Suprapubic skin (tissue), 4 donors: ENCODE measurements around the gene GATAD2A. TPM values are rescaled to one million over a fixed set of nuclear protein-coding genes. Genes with fewer than 3 reads are reported as not detected.

Experiments used
- DNase-seq, 2 donors: peaks; one replicate each; pipeline ENCODE4 v3.0.0-alpha.2; 2019; ENCODE audit warnings: low spot score in 2 of 2
- H3K27ac ChIP-seq: fragments of 200-600 bp; sonication (generic); one replicate; pipeline ENCODE4 v1.5.1; 2019
- H3K27me3 ChIP-seq: fragments of 200-600 bp; sonication (generic); one replicate; pipeline ENCODE4 v1.5.1; 2019
- H3K36me3 ChIP-seq: fragments of 200-600 bp; sonication (generic); one replicate; pipeline ENCODE4 v1.5.1; 2019
- H3K4me1 ChIP-seq: fragments of 200-600 bp; sonication (generic); one replicate; pipeline ENCODE4 v1.5.1; 2019
- H3K4me3 ChIP-seq: fragments of 200-600 bp; sonication (generic); one replicate; pipeline ENCODE4 v1.5.1; 2019; ENCODE audit warnings: mild to moderate bottlenecking
- H3K9me3 ChIP-seq: fragments of 200-600 bp; sonication (generic); one replicate; pipeline ENCODE4 v1.5.1; 2019
- EP300 ChIP-seq: sonication (generic); formaldehyde crosslinking; IDR thresholded peaks from one replicate; pipeline ENCODE4 v1.6.1; 2017; ENCODE audit warnings: antibody characterized with exemption
- POLR2A ChIP-seq, 2 donors: fragments of 450-650 bp; IDR thresholded peaks; one replicate each; pipeline ENCODE4 v1.6.1; 2017; ENCODE audit warnings: antibody characterized with exemption in 2 of 2, mild to moderate bottlenecking in 2 of 2, moderate library complexity in 2 of 2
- POLR2AphosphoS5 ChIP-seq, 3 donors: sonication (generic); formaldehyde crosslinking; IDR thresholded peaks; one replicate each; pipeline ENCODE4 v1.6.1; 2017; ENCODE audit warnings: antibody characterized with exemption in 3 of 3
- WGBS: methylation state at CpG from one replicate; pipeline ENCODE4 v1.1.5; 2018; 5-methylcytosine and 5-hydroxymethylcytosine counted together
- total RNA-seq, 4 donors: library from RNA; depleted of rRNA; stranded (reverse); fragments of >200 nt; gene quantifications; one replicate each; pipeline ENCODE4 v1.1.0, GENCODE V29; 2016
- TF ChIP-seq, protein P1 (sequence below), 2 donors: fragments of 200-600 bp in 1 of 2; fragments of 450-650 bp in 1 of 2; sonication (generic) in 1 of 2; IDR thresholded peaks; one replicate each; pipeline ENCODE4 v1.5.1; 2016 to 2019; ENCODE audit warnings: antibody characterized with exemption in 2 of 2, mild to moderate bottlenecking in 1 of 2, moderate library complexity in 1 of 2

The GATAD2A gene
- total RNA-seq, 4 donors from 2014 or later: 83.1 to 88.8 (median 86.4) TPM

DNA sequence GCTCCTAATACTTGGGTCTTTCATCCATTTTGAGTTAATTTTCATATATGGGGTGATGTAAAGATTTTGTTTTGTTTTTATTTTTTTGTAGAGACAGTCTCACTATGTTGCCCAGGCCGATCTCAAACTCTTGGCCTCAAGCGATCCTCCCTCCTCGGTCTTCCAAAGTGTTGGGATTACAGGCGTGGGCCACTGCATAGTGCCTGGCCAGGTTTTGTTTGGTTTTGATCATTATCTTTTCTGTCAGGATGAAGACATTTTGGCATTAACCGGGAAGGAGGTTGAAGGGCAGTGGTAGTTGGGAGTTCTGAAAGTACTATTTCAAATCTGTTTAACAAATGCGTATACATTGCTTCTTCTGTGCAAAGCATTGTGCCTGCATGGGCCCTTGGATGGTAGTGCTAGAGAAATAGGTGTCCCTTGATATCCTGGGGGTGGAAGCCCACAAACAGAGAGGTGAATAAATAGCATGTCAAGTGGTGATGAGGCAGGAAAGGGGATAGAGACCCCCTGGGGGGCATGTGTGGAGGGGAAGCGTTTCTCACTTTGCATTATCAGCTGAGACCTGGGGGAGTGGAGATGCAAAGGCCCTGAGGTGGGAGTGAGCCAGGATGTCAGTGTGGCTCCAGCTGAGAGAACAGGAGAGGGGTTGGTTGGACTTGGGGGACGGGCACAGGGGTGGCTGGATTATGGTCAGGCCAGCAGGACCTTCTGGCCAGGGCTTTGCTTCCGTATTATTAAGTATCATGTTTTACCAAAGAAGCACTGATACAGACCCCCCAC is 41.4 kb downstream of the GATAD2A start:
- Histone ChIP-seq H3K36me3 (no peaks in the 10 kb centered on the region), H3K4me3 (no peak overlapping the region), H3K9me3 (no peaks in the 10 kb centered on the region), H3K27me3 (no peaks in the 10 kb centered on the region), H3K27ac (no peak overlapping the region), H3K4me1 (peaks cover 28% of the 10 kb centered on the region)
- DNase-seq: no peak
- WGBS: 84% methylated on average over 9 of the region's 9 CpGs
- no peak for TF ChIP-seq POLR2AphosphoS5 (IDR thresholded peaks at IDR 0.05)
- TF ChIP-seq POLR2A (IDR thresholded peaks at IDR 0.05): no peak
- no peak for TF ChIP-seq EP300
- TF ChIP-seq, protein P1, sequence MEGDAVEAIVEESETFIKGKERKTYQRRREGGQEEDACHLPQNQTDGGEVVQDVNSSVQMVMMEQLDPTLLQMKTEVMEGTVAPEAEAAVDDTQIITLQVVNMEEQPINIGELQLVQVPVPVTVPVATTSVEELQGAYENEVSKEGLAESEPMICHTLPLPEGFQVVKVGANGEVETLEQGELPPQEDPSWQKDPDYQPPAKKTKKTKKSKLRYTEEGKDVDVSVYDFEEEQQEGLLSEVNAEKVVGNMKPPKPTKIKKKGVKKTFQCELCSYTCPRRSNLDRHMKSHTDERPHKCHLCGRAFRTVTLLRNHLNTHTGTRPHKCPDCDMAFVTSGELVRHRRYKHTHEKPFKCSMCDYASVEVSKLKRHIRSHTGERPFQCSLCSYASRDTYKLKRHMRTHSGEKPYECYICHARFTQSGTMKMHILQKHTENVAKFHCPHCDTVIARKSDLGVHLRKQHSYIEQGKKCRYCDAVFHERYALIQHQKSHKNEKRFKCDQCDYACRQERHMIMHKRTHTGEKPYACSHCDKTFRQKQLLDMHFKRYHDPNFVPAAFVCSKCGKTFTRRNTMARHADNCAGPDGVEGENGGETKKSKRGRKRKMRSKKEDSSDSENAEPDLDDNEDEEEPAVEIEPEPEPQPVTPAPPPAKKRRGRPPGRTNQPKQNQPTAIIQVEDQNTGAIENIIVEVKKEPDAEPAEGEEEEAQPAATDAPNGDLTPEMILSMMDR (IDR thresholded peaks at IDR 0.05): no peak

DNA sequence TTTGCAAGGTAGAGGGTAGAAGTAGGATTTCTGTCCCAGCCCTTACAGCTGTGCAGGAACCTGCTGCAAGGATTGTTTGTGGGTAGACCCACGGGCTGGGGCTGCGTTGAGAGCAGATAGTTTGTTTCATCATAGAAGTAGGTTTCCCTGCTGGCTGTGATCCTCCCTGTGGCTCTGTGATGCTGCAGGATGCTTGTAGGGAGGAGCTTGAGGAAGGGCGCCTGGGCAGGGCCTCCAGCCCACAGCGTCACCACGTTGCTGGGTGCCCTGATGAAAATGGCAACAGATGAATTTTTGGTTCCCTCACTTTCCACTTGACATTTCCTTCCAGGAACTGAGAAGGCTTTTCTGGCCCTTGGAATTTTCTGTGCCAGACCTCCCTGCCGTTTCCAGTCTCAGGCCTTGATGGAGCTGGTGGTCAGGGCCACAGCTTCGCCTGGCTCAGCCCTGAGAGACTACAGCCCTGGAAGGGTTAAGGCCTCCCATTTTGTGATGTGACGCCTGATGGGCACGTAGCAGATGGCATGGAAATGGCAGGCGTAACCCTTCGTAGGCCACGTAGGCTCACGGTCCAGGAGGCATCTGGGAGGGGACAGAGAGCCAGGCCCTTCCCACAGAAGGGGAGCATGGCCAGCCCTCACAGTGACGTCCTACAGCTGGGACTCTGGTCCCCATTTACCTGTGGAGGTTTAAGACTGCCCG is 42.2 kb downstream of the GATAD2A start:
- TF ChIP-seq EP300: no peak
- no peak for TF ChIP-seq POLR2A (IDR thresholded peaks at IDR 0.05)
- TF ChIP-seq POLR2AphosphoS5 (IDR thresholded peaks at IDR 0.05): no peak
- TF ChIP-seq, protein P1 (IDR thresholded peaks at IDR 0.05): no peak
- no peak for DNase-seq
- Histone ChIP-seq H3K27ac (no peak overlapping the region), H3K4me3 (no peak overlapping the region), H3K4me1 (peaks cover 32% of the 10 kb centered on the region), H3K9me3 (no peaks in the 10 kb centered on the region), H3K27me3 (no peaks in the 10 kb centered on the region), H3K36me3 (no peaks in the 10 kb centered on the region)
- WGBS: 53% methylated on average over 9 of the region's 15 CpGs

- Histone ChIP-seq H3K27ac (no peak overlapping the region), H3K36me3 (no peaks in the 10 kb centered on the region), H3K9me3 (no peaks in the 10 kb centered on the region), H3K4me3 (no peak overlapping the region), H3K4me1 (peaks cover 32% of the 10 kb centered on the region), H3K27me3 (no peaks in the 10 kb centered on the region)
- no peak for TF ChIP-seq EP300
- TF ChIP-seq POLR2AphosphoS5 (IDR thresholded peaks at IDR 0.05): no peak
- TF ChIP-seq, protein P1 (IDR thresholded peaks at IDR 0.05): no peak
- no peak for TF ChIP-seq POLR2A (IDR thresholded peaks at IDR 0.05)
- DNase-seq: no peak
- 88% methylated on average over 6 of the region's 8 CpGs for WGBS
Observed at GRCh38 chr19:19448238-19448544, 42.7 kb downstream of the GATAD2A start.

DNA sequence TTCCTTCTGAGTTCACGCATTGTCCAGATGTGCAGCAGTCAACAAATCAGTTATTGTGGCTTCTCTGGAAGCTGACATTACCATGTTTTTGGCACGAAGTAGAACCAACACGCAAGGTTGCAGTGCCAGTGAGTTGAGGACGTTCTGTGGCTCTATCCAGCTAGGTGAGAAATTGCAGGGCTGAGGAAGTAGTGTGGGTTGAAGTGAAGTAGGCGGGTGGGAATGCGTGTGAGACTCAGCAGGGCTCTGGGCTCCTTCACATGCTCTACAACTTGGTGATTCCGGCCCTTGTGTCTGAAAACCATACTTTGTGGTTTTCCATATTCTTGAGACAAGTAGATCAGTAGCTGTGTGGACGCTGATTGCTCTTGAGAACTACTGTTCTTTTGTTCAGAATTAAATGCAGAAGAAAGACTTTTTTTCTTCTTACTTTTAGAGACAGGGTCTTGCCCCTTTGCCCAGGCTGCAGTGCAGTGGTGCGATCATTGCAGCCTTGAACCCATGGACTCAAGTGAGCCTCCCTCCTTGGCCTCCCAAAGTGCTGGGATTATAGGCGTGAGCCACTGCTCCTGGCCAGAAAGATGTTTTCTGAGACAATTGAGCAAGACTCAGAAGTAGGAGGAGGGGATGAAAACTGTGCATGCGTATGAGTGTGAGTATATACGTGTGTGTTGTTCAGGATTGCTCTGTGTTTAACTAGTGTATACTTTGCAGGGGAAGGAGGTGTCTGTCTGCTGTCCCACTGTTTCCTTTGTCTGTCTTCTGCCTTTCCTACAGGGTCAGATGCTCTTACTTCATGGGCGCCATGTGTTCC is 46.2 kb downstream of the GATAD2A start:
- TF ChIP-seq, protein P1 (IDR thresholded peaks at IDR 0.05): no peak
- no peak for TF ChIP-seq EP300
- no peak for TF ChIP-seq POLR2AphosphoS5 (IDR thresholded peaks at IDR 0.05)
- no peak for TF ChIP-seq POLR2A (IDR thresholded peaks at IDR 0.05)

More for the DNA sequence above, 46.2 kb downstream of the GATAD2A start:
- Histone ChIP-seq H3K4me3 (no peak overlapping the region), H3K9me3 (no peaks in the 10 kb centered on the region), H3K27me3 (no peaks in the 10 kb centered on the region), H3K27ac (no peak overlapping the region), H3K36me3 (no peaks in the 10 kb centered on the region), H3K4me1 (peaks cover 22% of the 10 kb centered on the region)
- no peak for DNase-seq
- WGBS: 54% methylated on average over 13 of the region's 13 CpGs
